H9 (cell line): ENCODE results near the gene SECTM1. TPM values are rescaled to one million over a fixed set of nuclear protein-coding genes. Genes with fewer than 3 reads are reported as not detected.

Source experiments
- DNase-seq: peaks from one replicate; pipeline ENCODE4 v3.0.0-alpha.2; 2017
- H2AFZ ChIP-seq: one replicate; pipeline ENCODE4 v1.6.1; 2013; ENCODE audit warnings: mild to moderate bottlenecking, low read length, control low read depth, moderate library complexity
- H2AK5ac ChIP-seq: 2 replicates; pipeline ENCODE4 v1.6.1; 2013; ENCODE audit warnings: low read length, control low read depth, mixed read lengths; ENCODE audit not compliant: insufficient read length
- H2BK120ac ChIP-seq: one replicate; pipeline ENCODE4 v1.6.1; 2013; ENCODE audit warnings: low read depth, mild to moderate bottlenecking, low read length, control low read depth, inconsistent platforms; ENCODE audit not compliant: poor library complexity, severe bottlenecking
- H2BK12ac ChIP-seq: 2 replicates; pipeline ENCODE4 v1.6.1; 2013; ENCODE audit warnings: low read length, control low read depth, mixed read lengths, low read depth; ENCODE audit not compliant: insufficient read length
- H2BK15ac ChIP-seq: 2 replicates; pipeline ENCODE4 v1.6.1; 2013; ENCODE audit warnings: low read depth, low read length, control low read depth
- H2BK20ac ChIP-seq: one replicate; pipeline ENCODE4 v1.6.1; 2013; ENCODE audit warnings: low read depth, mild to moderate bottlenecking, low read length, control low read depth, inconsistent platforms; ENCODE audit not compliant: poor library complexity, severe bottlenecking
- H2BK5ac ChIP-seq: 2 replicates; pipeline ENCODE4 v1.6.1; 2013; ENCODE audit warnings: low read length, control low read depth, mixed read lengths; ENCODE audit not compliant: insufficient read length
- H3K14ac ChIP-seq: 2 replicates; pipeline ENCODE4 v1.6.1; 2013; ENCODE audit warnings: low read length, control low read depth; ENCODE audit not compliant: insufficient read depth
- H3K18ac ChIP-seq: 2 replicates; pipeline ENCODE4 v1.6.1; 2013; ENCODE audit warnings: low read depth, mild to moderate bottlenecking, mixed read lengths, low read length, control low read depth; ENCODE audit not compliant: insufficient read length
- H3K23ac ChIP-seq: 2 replicates; pipeline ENCODE4 v1.6.1; 2013; ENCODE audit warnings: low read length, control low read depth, mixed read lengths, low read depth; ENCODE audit not compliant: insufficient read length
- H3K23me2 ChIP-seq: 2 replicates; pipeline ENCODE4 v1.6.1; 2013; ENCODE audit warnings: low read depth, mild to moderate bottlenecking, mixed read lengths, low read length, control low read depth; ENCODE audit not compliant: insufficient read length, poor library complexity, severe bottlenecking
- H3K27ac ChIP-seq: 2 replicates; pipeline ENCODE4 v1.5.1; 2013; ENCODE audit warnings: low read length, control low read depth, mixed read lengths, low read depth; ENCODE audit not compliant: insufficient read length
- H3K27me3 ChIP-seq: 2 replicates; pipeline ENCODE4 v1.6.1; 2013; ENCODE audit warnings: low read length, control low read depth, inconsistent platforms; ENCODE audit not compliant: insufficient read depth
- H3K4ac ChIP-seq: 2 replicates; pipeline ENCODE4 v1.6.1; 2013; ENCODE audit warnings: low read depth, mild to moderate bottlenecking, control low read depth, inconsistent platforms, low read length, moderate library complexity
- H3K4me1 ChIP-seq: 2 replicates; pipeline ENCODE4 v1.6.1; 2013; ENCODE audit warnings: low read length, control low read depth, inconsistent platforms; ENCODE audit not compliant: insufficient read depth
- H3K4me2 ChIP-seq: 2 replicates; pipeline ENCODE4 v1.6.1; 2013; ENCODE audit warnings: low read length, control low read depth, mixed read lengths; ENCODE audit not compliant: insufficient read length, insufficient read depth
- H3K56ac ChIP-seq: 2 replicates; pipeline ENCODE4 v1.6.1; 2013; ENCODE audit warnings: low read depth, mild to moderate bottlenecking, mixed read lengths, low read length, control low read depth; ENCODE audit not compliant: insufficient read length
- H3K79me1 ChIP-seq: 2 replicates; pipeline ENCODE4 v1.6.1; 2013; ENCODE audit warnings: low read depth, mild to moderate bottlenecking, moderate library complexity, low read length, control low read depth, inconsistent platforms; ENCODE audit not compliant: insufficient read depth, poor library complexity, severe bottlenecking
- H3K79me2 ChIP-seq: 2 replicates; pipeline ENCODE4 v1.6.1; 2013; ENCODE audit warnings: low read length, control low read depth, inconsistent platforms; ENCODE audit not compliant: insufficient read depth
- H3K9ac ChIP-seq: 2 replicates; pipeline ENCODE4 v1.6.1; 2013; ENCODE audit warnings: low read length, control low read depth, mixed read lengths; ENCODE audit not compliant: insufficient read length; ENCODE audit errors: extremely low read depth
- H3K9me3 ChIP-seq: one replicate; pipeline ENCODE4 v1.6.1; 2013; ENCODE audit warnings: low read depth, low read length, inconsistent platforms; ENCODE audit not compliant: control insufficient read depth
- H3T11ph ChIP-seq: one replicate; pipeline ENCODE4 v1.6.1; 2013; ENCODE audit warnings: mild to moderate bottlenecking, low read length, control low read depth, inconsistent platforms
- H4K20me1 ChIP-seq: one replicate; pipeline ENCODE4 v1.6.1; 2013; ENCODE audit not compliant: control insufficient read depth, insufficient read length, insufficient read depth
- H4K5ac ChIP-seq: 2 replicates; pipeline ENCODE4 v1.6.1; 2013; ENCODE audit warnings: low read depth, mild to moderate bottlenecking, mixed read lengths, low read length, control low read depth; ENCODE audit not compliant: insufficient read length
- H4K8ac ChIP-seq: replicated peaks from 2 replicates; pipeline ENCODE4 v1.6.1; 2013; ENCODE audit warnings: low read length, control low read depth, mixed read lengths, low read depth; ENCODE audit not compliant: insufficient read length
- H4K91ac ChIP-seq: 2 replicates; pipeline ENCODE4 v1.6.1; 2013; ENCODE audit warnings: low read depth, mild to moderate bottlenecking, moderate library complexity, mixed read lengths, low read length, control low read depth; ENCODE audit not compliant: insufficient read length
- H3K27ac Mint-ChIP-seq, 3 experiments: 2 replicates in 2 of 3; 3 replicates in 1 of 3; pipeline ENCODE4 v1.8.0; 2020 to 2021; ENCODE audit warnings: mixed read lengths in 3 of 3, mild to moderate bottlenecking in 1 of 3, moderate library complexity in 1 of 3
- H3K27me3 Mint-ChIP-seq: 2 replicates; pipeline ENCODE4 v1.8.0; 2021; ENCODE audit warnings: low read depth, mild to moderate bottlenecking, moderate library complexity, mixed read lengths
- H3K36me3 Mint-ChIP-seq, 3 experiments: 2 replicates in 2 of 3; 3 replicates in 1 of 3; pipeline ENCODE4 v1.8.0; 2020 to 2021; ENCODE audit warnings: low read depth in 3 of 3, mixed read lengths in 3 of 3; ENCODE audit not compliant: insufficient read depth in 1 of 3
- H3K4me1 Mint-ChIP-seq, 2 experiments: 2 replicates each; pipeline ENCODE4 v1.8.0; 2020; ENCODE audit warnings: mixed read lengths in 2 of 2
- H3K4me3 Mint-ChIP-seq, 2 experiments: 2 replicates in 1 of 2; 3 replicates in 1 of 2; pipeline ENCODE4 v1.8.0; 2020 to 2021; ENCODE audit warnings: mild to moderate bottlenecking in 2 of 2, mixed read lengths in 2 of 2, moderate library complexity in 1 of 2
- H3K9me3 Mint-ChIP-seq, 2 experiments: 2 replicates in 1 of 2; 3 replicates in 1 of 2; pipeline ENCODE4 v1.8.0; 2020; ENCODE audit warnings: mild to moderate bottlenecking in 2 of 2, mixed read lengths in 2 of 2, moderate library complexity in 1 of 2
- CTCF ChIP-seq: fragments of 200-600 bp; sonication (generic); conservative IDR thresholded peaks from 3 replicates; pipeline ENCODE4 v1.8.0; 2021; ENCODE audit warnings: antibody characterized with exemption, mild to moderate bottlenecking
- WGBS: extraction: QIAGEN DNeasy Blood & Tissue Kit; methylation state at CpG from one replicate; pipeline ENCODE4 v1.1.7; 2013; ENCODE audit warnings: missing lambda C conversion rate, low lambda C conversion rate, mixed read lengths; ENCODE audit not compliant: insufficient read length; ENCODE audit errors: extremely low coverage; 5-methylcytosine and 5-hydroxymethylcytosine counted together
- total RNA-seq: library from RNA; stranded (reverse); gene quantifications from 2 replicates; pipeline ENCODE4 v1.2.1, GENCODE V29; 2021

The SECTM1 gene
- total RNA-seq, 1 experiment from 2014 or later: 0.28 TPM

DNA sequence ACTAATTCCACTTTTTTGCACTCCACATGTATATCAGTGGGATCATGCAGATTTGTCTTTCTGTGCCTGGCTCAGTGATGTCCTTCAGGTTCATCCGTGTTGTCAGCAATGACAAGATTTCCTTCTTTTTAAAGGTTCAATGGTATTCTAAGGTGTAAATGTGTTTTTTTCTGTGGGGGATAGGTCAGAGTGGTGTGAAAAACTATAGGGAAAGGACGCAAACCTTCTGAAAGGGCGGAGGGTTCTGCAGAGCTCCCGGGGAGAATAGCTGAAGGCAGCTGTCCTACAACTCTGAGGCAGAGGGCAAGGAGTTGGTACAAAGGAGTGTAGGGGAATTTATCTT lies 38.1 kb downstream of the SECTM1 start:
- H3K27ac Mint-ChIP-seq: no peak overlapping the region
- no peak overlapping the region for H3K4me2 ChIP-seq
- peaks cover 45% of the 10 kb centered on the region for H3K27me3 Mint-ChIP-seq

More for the DNA sequence above, 38.1 kb downstream of the SECTM1 start:
- Histone ChIP-seq H4K20me1 (no peaks in the 10 kb centered on the region), H4K91ac (no peak overlapping the region), H3K27ac (no peak overlapping the region), H2BK20ac (no peak overlapping the region), H2AFZ (no peak overlapping the region), H3K23ac (no peak overlapping the region), H3K9me3 (no peaks in the 10 kb centered on the region), H2BK120ac (no peak overlapping the region), H3K56ac (no peak overlapping the region), H3K23me2 (peaks cover 6% of the 10 kb centered on the region), H3K4ac (no peak overlapping the region), H3K79me2 (no peaks in the 10 kb centered on the region), H3K14ac (no peak overlapping the region), H2BK15ac (no peak overlapping the region), H2BK5ac (no peak overlapping the region), H3T11ph (no peak overlapping the region), H4K5ac (no peak overlapping the region), H3K4me1 (no peaks in the 10 kb centered on the region; the same call in 1 of the 2 replicates), H3K9ac (no peak overlapping the region), H3K18ac (no peak overlapping the region), H2BK12ac (no peak overlapping the region), H2AK5ac (no peak overlapping the region), H3K27me3 (no peaks in the 10 kb centered on the region), H4K8ac (no peak overlapping the region), H3K79me1 (no peaks in the 10 kb centered on the region)
- DNase-seq: no peak
- no peak for TF ChIP-seq CTCF
- no peaks in the 10 kb centered on the region for H3K9me3 Mint-ChIP-seq
- no peak overlapping the region for H3K4me3 Mint-ChIP-seq
- no peaks in the 10 kb centered on the region for H3K36me3 Mint-ChIP-seq
- H3K4me1 Mint-ChIP-seq: peaks cover 15 to 40% of the 10 kb centered on the region in 2 experiments
- WGBS: no CpG with 5 or more reads among the region's 4 CpGs
